ENCODE measurements around the gene SAMD14. TPM values are rescaled to one million over a fixed set of nuclear protein-coding genes. Genes with fewer than 3 reads are reported as not detected.

SAMD14 gene
- total RNA-seq, result 1.0 TPM

GRCh38 chr17:50129728-50130558 lies at the start of gene SAMD14:
SAMD14 (minus strand) TSS chr17:50130160; CDS start chr17:50124959, 5,201 bp downstream.
- peak; percentile 62 for DNase-seq

- DNase-seq, result peak; percentile 90
Observed at GRCh38 chr17:50177983-50178834, 48.2 kb upstream of the SAMD14 start.

GRCh38 chr17:50177476-50177875 lies 47.5 kb upstream of the SAMD14 start:
- no peak for DNase-seq

- no peak for DNase-seq
Observed at GRCh38 chr17:50176559-50177357, 46.8 kb upstream of the SAMD14 start.

GRCh38 chr17:50175035-50175807 lies 45.3 kb upstream of the SAMD14 start:
- DNase-seq, result no peak

GRCh38 chr17:50174444-50174843 lies 44.5 kb upstream of the SAMD14 start:
- DNase-seq, result no peak

- peak; percentile 89 for DNase-seq
Observed at GRCh38 chr17:50173335-50173941, 43.5 kb upstream of the SAMD14 start.

- no peak for DNase-seq
Observed at GRCh38 chr17:50172936-50173334, 43.0 kb upstream of the SAMD14 start.

GRCh38 chr17:50172130-50172529 lies 42.2 kb upstream of the SAMD14 start:
- DNase-seq, result no peak

GRCh38 chr17:50171371-50172071 lies 41.6 kb upstream of the SAMD14 start:
- no peak for DNase-seq

GRCh38 chr17:50170662-50171370 lies 40.9 kb upstream of the SAMD14 start:
- DNase-seq, result no peak

- no peak for DNase-seq
Observed at GRCh38 chr17:50169881-50170459, 40.0 kb upstream of the SAMD14 start.

GRCh38 chr17:50169121-50169764 lies 39.3 kb upstream of the SAMD14 start:
- DNase-seq, result peak; percentile 77

GRCh38 chr17:50168319-50168718 lies 38.4 kb upstream of the SAMD14 start:
- DNase-seq, result no peak

GRCh38 chr17:50167371-50167770 lies 37.4 kb upstream of the SAMD14 start:
- DNase-seq, result no peak

- DNase-seq, result no peak
Observed at GRCh38 chr17:50166518-50167181, 36.7 kb upstream of the SAMD14 start.

- DNase-seq, result peak; percentile 93
Observed at GRCh38 chr17:50165867-50166517, 36.0 kb upstream of the SAMD14 start, which contains the start of gene SGCA. SGCA (plus strand) TSS chr17:50166005; CDS start chr17:50166041, 36 bp downstream.

- DNase-seq, result no peak
Observed at GRCh38 chr17:50165466-50165865, 35.5 kb upstream of the SAMD14 start.
